ENCODE data around the gene LTB4R2. TPM values are rescaled to one million over a fixed set of nuclear protein-coding genes. Genes with fewer than 3 reads are reported as not detected.

Gene LTB4R2
- total RNA-seq, 2 donors from 2014 or later: 15.2 to 21.8 TPM

DNA sequence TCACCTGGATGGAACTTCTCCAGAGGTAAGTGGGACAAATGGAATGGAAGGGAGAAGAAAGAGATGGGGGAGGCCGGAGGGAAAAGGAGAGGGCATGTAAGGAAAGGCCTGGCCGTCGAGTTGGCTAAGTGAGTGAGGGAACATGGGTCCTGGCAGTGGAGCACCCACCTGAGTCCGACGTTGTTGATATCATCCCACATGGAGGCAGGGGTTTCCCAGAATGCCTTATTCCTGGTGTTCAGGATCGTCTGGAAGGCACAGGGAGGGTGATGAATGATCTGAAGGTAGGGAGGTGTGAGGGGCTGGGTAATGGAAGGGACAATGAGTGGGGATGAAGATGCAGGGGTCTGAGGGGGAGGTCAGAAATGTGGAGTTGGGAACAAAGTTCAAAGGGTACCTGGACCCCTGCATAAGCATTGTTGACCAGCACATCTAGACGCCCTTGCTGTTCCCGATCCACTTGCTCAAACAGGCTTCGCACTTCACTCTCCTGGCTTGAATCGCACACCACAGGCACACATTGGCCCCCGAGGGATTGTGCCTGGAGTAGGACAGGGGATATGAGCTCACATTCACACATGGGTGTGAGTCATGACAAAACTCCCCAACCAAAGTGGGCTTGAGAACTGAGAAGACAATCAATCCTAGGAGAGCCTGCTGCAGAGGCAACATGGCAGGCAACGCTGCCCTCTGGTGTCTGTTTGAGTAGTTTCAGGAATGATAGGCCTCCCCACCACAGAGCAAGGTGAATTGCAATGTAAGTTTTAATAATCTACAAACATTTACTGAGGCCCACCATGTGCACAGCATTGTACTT, 13.4 kb upstream of the LTB4R2 start:
- no peaks in the 10 kb centered on the region for H3K9me3 ChIP-seq
- peaks cover 13 to 16% of the 10 kb centered on the region in 2 donors for H3K4me1 ChIP-seq (ENCODE audit: control insufficient read depth in 1 of 2, low read depth in 2 of 2)
- no peak overlapping the region for H3K27ac ChIP-seq
- H3K36me3 ChIP-seq: peaks cover 19% of the 10 kb centered on the region
- DNase-seq (ENCODE audit: low spot score): peak; percentile 40
- TF ChIP-seq, protein P1, sequence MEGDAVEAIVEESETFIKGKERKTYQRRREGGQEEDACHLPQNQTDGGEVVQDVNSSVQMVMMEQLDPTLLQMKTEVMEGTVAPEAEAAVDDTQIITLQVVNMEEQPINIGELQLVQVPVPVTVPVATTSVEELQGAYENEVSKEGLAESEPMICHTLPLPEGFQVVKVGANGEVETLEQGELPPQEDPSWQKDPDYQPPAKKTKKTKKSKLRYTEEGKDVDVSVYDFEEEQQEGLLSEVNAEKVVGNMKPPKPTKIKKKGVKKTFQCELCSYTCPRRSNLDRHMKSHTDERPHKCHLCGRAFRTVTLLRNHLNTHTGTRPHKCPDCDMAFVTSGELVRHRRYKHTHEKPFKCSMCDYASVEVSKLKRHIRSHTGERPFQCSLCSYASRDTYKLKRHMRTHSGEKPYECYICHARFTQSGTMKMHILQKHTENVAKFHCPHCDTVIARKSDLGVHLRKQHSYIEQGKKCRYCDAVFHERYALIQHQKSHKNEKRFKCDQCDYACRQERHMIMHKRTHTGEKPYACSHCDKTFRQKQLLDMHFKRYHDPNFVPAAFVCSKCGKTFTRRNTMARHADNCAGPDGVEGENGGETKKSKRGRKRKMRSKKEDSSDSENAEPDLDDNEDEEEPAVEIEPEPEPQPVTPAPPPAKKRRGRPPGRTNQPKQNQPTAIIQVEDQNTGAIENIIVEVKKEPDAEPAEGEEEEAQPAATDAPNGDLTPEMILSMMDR (IDR thresholded peaks at IDR 0.05): peak; percentile 45
- H3K4me3 ChIP-seq: no peak overlapping the region
- H3K27me3 ChIP-seq (replicated peaks; ENCODE audit: insufficient read depth): no peaks in the 10 kb centered on the region
- ATAC-seq (ENCODE audit: insufficient number of reproducible peaks, low FRiP score, low read depth): peak; percentile 30

DNA sequence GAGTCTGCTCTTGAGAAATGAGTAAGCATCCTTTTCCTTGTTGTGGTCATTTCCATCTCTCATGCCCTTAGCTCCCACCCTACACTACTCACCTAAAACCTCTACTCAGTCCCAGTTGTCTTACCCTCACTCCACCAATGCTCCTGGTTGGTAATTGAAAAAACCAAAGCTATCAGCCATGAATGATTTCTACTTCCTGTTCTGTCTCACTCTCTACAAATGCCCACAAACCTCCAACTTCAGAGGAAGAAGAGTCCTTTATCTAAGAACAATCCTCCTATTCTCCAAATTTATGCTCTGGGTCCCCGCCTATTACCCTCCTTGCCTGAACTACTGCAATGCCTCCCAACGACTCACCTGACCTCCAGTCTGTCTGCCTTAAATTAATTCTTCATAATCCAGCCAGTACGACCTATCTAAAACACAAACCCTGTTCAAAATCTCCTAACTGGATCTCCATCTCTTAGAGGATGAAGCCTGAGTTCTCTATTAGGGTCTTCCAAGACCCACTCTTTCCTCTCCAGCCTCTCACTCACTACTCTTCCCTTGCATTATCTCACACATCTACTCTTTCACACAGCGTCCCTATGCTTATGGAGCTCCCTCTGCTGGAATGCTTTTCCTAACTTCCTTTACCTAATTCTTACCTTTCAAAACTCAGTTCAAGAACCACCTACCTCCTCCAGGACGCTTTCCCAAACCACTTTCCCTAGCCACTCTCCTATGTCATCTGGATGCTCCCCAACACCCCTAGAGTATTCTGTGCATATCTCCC, 12.6 kb upstream of the LTB4R2 start:
- Histone ChIP-seq H3K4me1 (ENCODE audit: control insufficient read depth in 1 of 2, low read depth in 2 of 2) (peaks cover 13 to 16% of the 10 kb centered on the region in 2 donors), H3K27ac (no peak overlapping the region)
- no peak for ATAC-seq (ENCODE audit: insufficient number of reproducible peaks, low FRiP score, low read depth)

DNA sequence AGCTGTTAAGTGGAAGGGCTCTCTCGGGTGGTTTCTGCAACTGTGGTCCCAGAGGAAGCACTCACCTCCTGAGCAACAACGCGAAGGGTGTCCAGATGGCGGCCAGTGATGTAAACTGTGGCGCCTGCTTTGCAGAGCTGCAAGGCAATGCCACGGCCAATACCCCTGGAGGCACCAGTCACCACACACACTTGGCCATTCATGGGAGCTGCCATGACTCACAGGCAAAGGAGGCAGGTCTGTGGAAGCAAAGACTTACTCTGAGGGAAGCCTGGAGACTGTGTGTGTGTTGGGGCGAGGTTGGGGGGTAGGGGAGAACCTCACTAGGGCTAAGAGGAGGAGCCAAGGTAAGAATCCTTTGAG, 11.1 kb upstream of the LTB4R2 start:
- H3K9me3 ChIP-seq: no peaks in the 10 kb centered on the region
- TF ChIP-seq, protein P1 (IDR thresholded peaks at IDR 0.05): no peak
- peak overlapping the region; percentile 52 to 64 for H3K27ac ChIP-seq
- H3K4me1 ChIP-seq (ENCODE audit: control insufficient read depth in 1 of 2, low read depth in 2 of 2): peaks cover 13 to 16% of the 10 kb centered on the region in 2 donors
- peaks cover 29% of the 10 kb centered on the region for H3K36me3 ChIP-seq
- ATAC-seq (ENCODE audit: insufficient number of reproducible peaks, low FRiP score, low read depth) (no peak), DNase-seq (ENCODE audit: low spot score) (no peak)
- H3K4me3 ChIP-seq: peak overlapping the region; percentile 77
- no peaks in the 10 kb centered on the region for H3K27me3 ChIP-seq (replicated peaks; ENCODE audit: insufficient read depth)

More for the DNA sequence above, 12.6 kb upstream of the LTB4R2 start:
- DNase-seq (ENCODE audit: low spot score): no peak
- TF ChIP-seq, protein P1 (IDR thresholded peaks at IDR 0.05): no peak
- Histone ChIP-seq H3K4me3 (no peak overlapping the region), H3K27me3 (replicated peaks; ENCODE audit: insufficient read depth) (no peaks in the 10 kb centered on the region), H3K36me3 (peaks cover 17% of the 10 kb centered on the region), H3K9me3 (no peaks in the 10 kb centered on the region)

DNA sequence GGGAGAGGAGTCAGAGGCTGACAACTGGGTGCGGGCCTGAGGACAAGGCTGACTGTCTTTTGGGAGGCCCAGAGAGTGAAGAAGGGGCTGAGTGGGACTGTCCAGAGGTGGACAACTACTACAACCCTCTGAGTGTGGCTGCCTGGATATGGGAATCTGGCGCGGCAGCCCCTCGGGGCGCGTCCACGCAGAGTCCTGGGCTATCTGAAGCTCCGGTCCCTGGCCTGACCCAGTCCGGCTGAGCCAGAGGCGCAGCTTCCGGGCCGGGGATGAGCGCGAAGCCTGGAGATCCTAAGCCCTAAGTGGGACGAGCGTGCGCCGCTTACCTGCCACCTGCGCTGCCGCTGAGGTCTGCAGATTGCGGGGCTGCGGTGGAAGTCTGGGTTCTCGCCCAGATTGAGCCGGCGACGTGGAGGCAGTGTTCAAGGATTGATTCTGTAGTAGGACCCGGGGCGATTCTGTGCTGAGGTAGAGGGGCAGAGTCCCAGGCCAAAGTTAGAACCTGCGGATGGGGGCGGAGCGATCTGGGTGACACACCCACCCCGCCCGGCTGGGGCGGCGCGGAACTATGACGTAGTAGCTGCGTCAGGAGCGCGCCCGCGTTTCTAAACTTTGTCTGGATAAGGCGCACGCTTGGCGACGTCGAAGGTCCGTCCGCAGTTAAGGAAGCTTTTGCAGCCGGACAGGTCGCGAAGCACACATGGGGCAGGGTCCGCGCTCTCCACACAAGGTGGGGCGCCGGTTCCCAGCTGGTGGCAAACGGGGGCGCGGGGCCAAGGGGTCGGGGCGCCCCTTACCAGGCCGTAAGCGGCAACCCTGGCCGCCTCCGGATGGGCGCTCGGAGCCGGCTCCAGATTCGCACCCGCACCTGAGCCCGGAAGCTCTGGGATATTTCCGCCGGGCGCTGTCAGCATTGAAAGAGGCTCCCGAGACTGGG, 10.4 kb upstream of the LTB4R2 start, which contains the start of the genes DHRS1 and NOP9:
TSS of gene DHRS1 (minus strand) at position 526 of the 937 bp plus-strand sequence. CDS start 674 bp downstream, outside the sequence.
TSS of gene NOP9 (plus strand) at position 596 of the 937 bp plus-strand sequence. CDS start at position 701, 105 bp downstream.
- TF ChIP-seq, protein P1 (IDR thresholded peaks at IDR 0.05): no peak
- peaks cover 35% of the 10 kb centered on the region for H3K36me3 ChIP-seq
- peak within 1 kb of the TSS; percentile 52 to 64 for H3K27ac ChIP-seq
- peaks cover 13 to 16% of the 10 kb centered on the region in 2 donors for H3K4me1 ChIP-seq (ENCODE audit: control insufficient read depth in 1 of 2, low read depth in 2 of 2)
- no peaks in the 10 kb centered on the region for H3K9me3 ChIP-seq
- ATAC-seq (ENCODE audit: insufficient number of reproducible peaks, low FRiP score, low read depth) (peak; percentile 76), DNase-seq (ENCODE audit: low spot score) (peak; percentile 69)
- H3K4me3 ChIP-seq: peak within 1 kb of the TSS; percentile 77
- no peaks in the 10 kb centered on the region for H3K27me3 ChIP-seq (replicated peaks; ENCODE audit: insufficient read depth)
